Fibroblast of skin of back (primary cell): Measurements from ENCODE around the gene GSK3B.

Experiments used
- DNase-seq: peaks from one replicate; pipeline ENCODE4 v3.0.0-alpha.2; 2013

The GSK3B gene

GRCh38 chr3:119812491-119813058, 281.7 kb downstream of the GSK3B start:
- no peak for DNase-seq

DNA sequence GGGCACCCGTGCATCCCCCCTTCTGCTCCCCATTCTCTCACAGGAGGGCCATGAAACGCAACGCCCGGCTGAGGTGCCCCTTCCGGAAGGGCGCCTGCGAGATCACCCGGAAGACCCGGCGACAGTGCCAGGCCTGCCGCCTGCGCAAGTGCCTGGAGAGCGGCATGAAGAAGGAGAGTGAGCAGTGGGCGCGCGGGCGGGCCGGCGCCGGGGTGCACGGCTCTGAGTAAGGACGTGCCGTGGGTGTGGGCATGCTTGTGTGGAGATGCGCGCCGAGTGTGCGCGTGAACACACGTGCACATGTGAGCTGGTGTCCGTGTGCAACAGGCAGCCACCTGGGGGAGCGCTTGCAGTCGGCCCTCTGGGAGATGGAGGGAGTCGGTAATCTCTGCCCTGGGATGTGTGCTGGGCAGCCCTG, 284.2 kb downstream of the GSK3B start:
- DNase-seq, result peak; percentile 22

DNA sequence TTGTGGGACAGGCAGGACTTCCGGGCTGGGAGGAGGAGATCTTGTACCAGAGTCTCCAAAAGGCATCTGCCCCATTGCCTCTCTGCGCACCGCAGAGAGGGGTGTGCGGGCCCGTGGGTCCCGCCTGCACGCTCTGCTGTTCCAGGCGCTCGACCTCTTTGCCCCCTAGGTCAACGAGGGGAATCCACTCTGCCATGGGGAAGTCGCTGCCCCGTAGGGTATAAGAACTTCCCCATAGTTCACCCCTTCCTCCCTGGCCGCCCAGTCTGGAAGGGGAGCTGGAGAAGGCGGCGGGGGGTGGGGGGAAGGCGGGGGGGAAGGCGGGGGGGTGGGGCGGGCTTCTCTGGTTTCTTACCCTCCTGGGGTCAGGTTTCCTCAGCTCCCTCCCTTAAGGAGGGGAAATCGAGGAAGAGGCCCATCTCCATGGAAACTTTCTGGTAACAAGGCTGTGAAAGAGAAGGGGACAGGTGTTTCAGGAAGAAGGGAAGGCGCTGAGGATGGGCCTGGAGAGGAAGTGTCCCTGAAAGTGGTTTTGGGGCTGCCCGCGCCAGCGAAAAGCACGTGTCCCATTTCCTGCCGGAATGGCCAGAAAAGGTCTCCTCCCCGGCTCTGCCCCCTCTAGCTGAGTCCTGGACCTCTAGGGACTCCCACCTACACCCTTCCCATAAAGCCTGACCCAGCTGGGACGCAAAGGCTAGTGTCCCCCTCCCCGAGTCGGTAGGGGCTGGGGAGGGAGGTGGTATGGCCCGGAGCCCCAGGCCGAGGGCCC, 284.8 kb downstream of the GSK3B start:
- no peak for DNase-seq

- no peak for DNase-seq
Observed at GRCh38 chr3:119808843-119809242, 285.4 kb downstream of the GSK3B start.

GRCh38 chr3:119808244-119808643, 286.0 kb downstream of the GSK3B start:
- DNase-seq, result no peak

GRCh38 chr3:119800844-119801243, 293.4 kb downstream of the GSK3B start:
- no peak for DNase-seq

DNA sequence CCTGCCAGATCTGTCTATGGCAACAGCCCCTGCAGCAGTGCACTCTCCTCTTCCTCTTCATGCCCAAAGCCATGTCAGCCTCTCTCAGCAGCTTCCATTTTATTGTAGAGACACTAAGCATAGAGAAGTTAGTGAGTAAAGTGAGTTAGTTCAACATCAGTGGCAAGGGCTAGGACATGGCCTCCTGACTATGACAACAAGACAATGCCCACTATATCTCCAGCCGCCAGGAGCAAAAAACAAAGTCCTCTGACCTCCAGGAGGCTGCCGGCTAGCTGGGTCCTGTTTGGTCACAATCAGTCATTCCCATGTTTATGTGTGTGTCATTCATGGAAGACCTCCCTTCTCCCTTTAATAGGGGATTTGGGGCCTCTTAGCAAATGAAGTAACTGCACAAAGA, 297.5 kb downstream of the GSK3B start:
- DNase-seq, result no peak

DNA sequence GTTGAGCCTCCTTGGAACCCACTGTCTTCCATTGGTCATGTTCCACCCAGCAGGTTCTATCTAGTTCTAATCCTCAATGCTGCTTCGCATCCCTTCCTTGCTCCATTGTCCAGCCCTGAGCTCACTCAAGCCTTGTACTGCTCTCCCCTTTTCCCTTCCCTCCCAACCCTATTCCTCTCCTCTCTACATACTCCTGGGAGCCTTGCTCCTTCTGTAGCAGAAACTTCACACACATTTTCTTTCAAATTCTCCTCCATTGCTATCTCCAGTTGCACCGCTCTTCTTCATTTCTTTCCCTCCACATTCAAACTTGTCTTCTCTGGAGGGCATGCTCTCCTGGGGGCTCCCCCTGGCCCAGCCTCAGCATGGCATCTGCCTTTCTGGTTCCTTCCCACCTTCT, 297.9 kb downstream of the GSK3B start:
- no peak for DNase-seq

- DNase-seq, result no peak
Observed at GRCh38 chr3:119795849-119796248, 298.4 kb downstream of the GSK3B start.

- peak; percentile 45 for DNase-seq
Observed at GRCh38 chr3:119794971-119795612, 299.2 kb downstream of the GSK3B start.

GRCh38 chr3:119794401-119794800, 299.8 kb downstream of the GSK3B start:
- DNase-seq, result no peak

DNA sequence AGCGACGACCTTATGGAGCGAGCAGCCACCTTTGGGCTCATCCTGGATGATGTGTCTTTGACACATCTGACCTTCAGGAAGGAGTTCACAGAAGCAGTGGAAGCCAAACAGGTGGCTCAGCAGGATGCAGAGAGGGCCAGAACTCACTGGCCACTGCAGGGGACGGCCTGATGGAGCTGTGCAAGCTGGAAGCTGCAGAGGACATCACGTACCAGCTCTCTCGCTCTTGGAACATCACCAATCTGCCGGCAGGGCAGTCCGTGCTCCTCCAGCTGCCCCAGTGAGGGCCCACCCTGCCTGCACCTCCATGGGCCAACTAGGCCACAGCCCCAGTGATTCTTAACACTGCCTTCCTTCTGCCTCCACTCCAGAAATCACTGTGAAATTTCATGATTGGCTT, 302.0 kb downstream of the GSK3B start:
- no peak for DNase-seq

- no peak for DNase-seq
Observed at GRCh38 chr3:119790369-119790768, 303.9 kb downstream of the GSK3B start.

DNA sequence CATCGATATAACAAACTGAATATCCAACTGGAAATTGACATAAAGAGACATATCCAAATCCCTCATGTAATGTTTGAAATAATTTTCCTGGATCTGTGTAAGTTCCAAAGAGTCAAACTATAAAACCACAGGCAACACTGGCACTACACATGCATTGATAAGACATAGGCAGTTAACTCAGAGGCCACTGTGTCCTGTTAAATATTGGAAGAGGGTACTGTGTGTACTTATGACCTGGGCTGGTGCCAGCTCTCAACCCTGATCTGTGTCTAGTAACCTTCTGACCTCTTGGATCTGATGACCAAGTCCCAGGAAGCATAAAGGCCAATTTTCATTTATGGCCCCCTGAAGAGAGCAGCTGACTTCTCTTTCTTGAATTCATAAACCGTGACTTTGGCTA, 307.8 kb downstream of the GSK3B start:
- no peak for DNase-seq

DNA sequence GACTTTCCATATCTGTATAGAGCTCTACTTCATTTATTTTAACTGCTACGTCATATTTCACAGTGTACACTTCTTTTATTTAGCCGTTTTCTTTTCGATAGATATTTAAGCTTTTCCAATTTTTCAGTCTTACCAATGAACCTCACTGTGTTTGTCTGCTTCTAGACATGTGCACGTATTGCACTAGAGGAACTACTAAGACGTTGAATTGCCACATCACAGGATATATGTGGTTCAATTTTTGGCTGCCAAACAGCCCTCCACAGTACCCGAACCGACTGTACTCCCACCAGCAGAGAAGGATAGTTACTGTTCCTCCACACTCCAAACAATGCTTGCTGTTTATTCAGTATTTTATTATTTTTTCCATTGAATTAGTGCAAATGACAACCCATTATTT, 310.4 kb downstream of the GSK3B start:
- DNase-seq, result no peak

DNA sequence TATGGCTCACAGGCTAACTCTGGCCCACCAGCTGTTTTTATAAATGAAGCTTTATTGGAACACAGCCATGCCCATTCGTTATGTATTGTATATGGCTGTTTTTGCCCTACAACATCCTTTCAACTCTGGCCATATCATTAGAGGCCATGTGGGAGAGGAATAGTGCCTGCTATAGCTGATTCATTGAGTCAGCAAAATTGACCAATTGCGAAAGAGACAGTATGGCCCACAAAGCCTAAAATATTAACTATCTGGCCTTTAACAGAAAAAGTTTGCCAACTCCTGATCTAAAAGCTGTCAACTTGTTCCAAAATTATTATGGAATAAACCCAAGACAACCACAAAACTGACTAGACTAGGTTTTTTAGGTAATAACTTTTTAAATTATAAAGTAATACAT, 311.0 kb downstream of the GSK3B start:
- no peak for DNase-seq

DNA sequence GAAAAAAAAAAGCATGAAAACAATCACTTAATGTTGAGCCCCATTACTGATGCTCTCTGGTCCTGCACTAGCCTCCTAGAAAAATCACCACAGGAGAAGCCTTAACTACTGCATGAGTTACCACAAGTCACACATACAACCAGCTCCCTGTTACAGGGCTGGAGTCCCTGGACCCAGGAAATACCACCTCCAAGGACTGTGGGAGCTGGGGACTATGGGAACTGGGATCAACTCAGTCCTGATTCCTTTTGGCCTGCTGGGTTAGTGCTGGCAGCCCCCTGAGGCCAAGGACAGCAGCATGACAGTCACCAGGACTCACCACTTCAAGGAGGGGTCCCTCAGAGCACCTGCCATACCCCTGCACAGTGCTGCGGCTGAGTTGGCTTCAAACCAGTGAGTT, 311.8 kb downstream of the GSK3B start:
- DNase-seq, result no peak

DNA sequence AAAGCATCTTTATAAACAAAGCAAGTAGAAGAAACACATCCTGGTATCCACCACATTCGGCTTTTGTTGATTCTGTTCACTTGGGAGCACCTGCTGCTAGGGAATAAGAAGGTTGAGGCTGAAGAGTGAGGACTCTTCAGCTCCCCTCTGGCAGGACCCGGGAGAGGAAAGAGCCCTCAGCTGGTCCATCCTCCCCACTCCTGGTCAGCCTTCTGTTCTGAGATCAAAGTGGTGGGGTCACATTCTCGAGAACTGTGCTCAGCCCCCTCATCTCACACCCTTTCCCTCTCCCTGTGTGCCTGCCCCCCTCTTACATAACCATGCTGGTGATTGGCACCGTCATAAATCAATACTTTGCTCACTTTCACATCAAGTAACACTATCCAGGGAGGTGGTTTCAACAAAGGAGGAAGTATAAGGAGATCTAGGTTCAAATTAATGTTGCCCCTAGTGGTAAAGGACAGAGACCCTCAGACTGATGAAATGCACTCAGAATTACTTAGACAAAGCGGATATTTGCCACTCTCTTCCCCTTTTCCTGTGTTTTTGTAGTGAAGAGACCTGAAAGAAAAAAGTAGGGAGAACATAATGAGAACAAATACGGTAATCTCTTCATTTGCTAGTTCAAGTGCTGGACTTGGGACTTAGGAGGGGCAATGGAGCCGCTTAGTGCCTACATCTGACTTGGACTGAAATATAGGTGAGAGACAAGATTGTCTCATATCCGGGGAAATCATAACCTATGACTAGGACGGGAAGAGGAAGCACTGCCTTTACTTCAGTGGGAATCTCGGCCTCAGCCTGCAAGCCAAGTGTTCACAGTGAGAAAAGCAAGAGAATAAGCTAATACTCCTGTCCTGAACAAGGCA, 312.7 kb downstream of the GSK3B start, which contains the start of gene NR1I2:
NR1I2 (plus strand) TSS at position 772 of the 869 bp plus-strand sequence.
- DNase-seq, result no peak

DNA sequence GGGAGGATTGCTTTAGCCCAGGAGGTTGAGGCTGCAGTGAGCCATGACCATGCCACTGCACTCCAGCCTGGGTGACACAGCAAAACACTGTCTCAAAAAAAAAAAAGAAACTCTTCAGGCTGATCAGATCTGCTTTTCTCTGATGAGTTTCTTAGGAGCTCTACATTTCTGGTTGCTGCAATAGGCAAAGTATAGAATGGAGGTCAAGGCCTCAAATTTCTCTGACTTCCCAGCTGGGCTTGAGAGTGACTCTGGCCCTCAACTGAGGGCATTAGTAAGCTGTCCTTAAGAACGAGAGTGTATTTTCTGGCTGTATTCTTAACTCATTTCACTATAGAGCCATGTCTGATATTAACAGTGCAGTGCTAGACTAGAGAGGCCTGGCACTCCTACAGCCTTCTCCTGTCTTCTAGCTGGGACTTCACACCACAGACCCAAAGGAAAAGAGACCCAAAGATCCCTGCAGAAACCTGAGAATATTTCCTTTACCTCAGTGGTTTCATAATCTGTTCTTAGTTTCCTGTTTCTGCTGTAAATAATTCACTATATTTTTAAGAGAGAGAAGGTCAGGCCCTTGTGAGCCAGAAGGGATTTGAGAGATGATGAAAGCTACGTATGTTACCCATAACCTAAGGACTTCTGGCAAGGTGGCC, 314.4 kb downstream of the GSK3B start:
- DNase-seq, result no peak

DNA sequence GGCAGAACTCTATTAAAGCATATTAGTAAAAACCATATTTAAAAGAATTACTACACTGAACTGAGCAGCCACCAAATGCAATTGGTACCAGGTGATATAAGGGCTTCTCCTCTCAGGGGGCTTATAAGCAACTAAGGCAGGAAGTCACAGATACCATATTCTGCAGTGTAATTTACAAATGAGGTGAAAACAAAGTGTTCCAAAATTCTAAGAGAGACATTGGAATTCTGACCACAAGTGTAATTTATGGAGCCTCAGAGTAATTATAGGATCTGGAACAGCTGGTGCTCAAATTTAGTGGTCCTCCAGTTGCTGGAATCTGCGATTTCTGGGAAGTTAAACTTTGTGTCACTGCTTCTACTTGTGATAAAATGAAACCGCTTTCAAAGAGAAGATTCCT, 315.4 kb downstream of the GSK3B start:
- no peak for DNase-seq

DNA sequence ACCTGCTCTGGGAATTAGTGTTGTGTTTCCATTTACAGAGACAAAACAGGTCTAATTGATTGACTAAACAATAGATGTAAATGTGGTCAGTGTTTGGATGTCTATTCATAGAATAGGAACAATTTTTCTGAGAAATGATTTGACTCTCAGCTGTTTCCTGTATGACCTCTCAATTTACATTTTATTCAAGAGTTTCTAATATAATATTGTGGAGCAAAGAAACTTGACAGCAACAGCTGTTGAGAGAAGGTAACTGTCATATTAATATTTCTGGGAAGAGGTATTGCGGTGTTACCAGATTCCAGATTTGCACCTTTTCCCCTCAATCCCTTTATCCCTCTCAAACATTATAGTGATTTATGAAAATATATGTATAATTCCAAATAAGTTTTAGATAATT, 316.1 kb downstream of the GSK3B start:
- DNase-seq, result no peak

- DNase-seq, result no peak
Observed at GRCh38 chr3:119776304-119776703, 317.9 kb downstream of the GSK3B start.
